Suprapubic skin (tissue), 4 donors: ENCODE results near the gene DIP2C. TPM values are rescaled to one million over a fixed set of nuclear protein-coding genes. Genes with fewer than 3 reads are reported as not detected.
A peak's percentile ranks its signal among the peaks of the same experiment; 100 is the strongest.

Experiments
- DNase-seq, 2 donors: peaks; one replicate each; pipeline ENCODE4 v3.0.0-alpha.2; 2019; ENCODE audit warnings: low spot score in 2 of 2
- H3K27ac ChIP-seq: fragments of 200-600 bp; sonication (generic); one replicate; pipeline ENCODE4 v1.5.1; 2019
- H3K27me3 ChIP-seq: fragments of 200-600 bp; sonication (generic); one replicate; pipeline ENCODE4 v1.5.1; 2019
- H3K36me3 ChIP-seq: fragments of 200-600 bp; sonication (generic); one replicate; pipeline ENCODE4 v1.5.1; 2019
- H3K4me1 ChIP-seq: fragments of 200-600 bp; sonication (generic); one replicate; pipeline ENCODE4 v1.5.1; 2019
- H3K4me3 ChIP-seq: fragments of 200-600 bp; sonication (generic); one replicate; pipeline ENCODE4 v1.5.1; 2019; ENCODE audit warnings: mild to moderate bottlenecking
- H3K9me3 ChIP-seq: fragments of 200-600 bp; sonication (generic); one replicate; pipeline ENCODE4 v1.5.1; 2019
- CTCF ChIP-seq, 2 donors: fragments of 200-600 bp in 1 of 2; fragments of 450-650 bp in 1 of 2; sonication (generic) in 1 of 2; IDR thresholded peaks; one replicate each; pipeline ENCODE4 v1.5.1; 2016 to 2019; ENCODE audit warnings: antibody characterized with exemption in 2 of 2, mild to moderate bottlenecking in 1 of 2, moderate library complexity in 1 of 2
- EP300 ChIP-seq: sonication (generic); formaldehyde crosslinking; IDR thresholded peaks from one replicate; pipeline ENCODE4 v1.6.1; 2017; ENCODE audit warnings: antibody characterized with exemption
- POLR2A ChIP-seq, 2 donors: fragments of 450-650 bp; IDR thresholded peaks; one replicate each; pipeline ENCODE4 v1.6.1; 2017; ENCODE audit warnings: antibody characterized with exemption in 2 of 2, mild to moderate bottlenecking in 2 of 2, moderate library complexity in 2 of 2
- POLR2AphosphoS5 ChIP-seq, 3 donors: sonication (generic); formaldehyde crosslinking; IDR thresholded peaks; one replicate each; pipeline ENCODE4 v1.6.1; 2017; ENCODE audit warnings: antibody characterized with exemption in 3 of 3
- WGBS: methylation state at CpG from one replicate; pipeline ENCODE4 v1.1.5; 2018; 5-methylcytosine and 5-hydroxymethylcytosine counted together
- total RNA-seq, 4 donors: library from RNA; depleted of rRNA; stranded (reverse); fragments of >200 nt; gene quantifications; one replicate each; pipeline ENCODE4 v1.1.0, GENCODE V29; 2016

The DIP2C gene
- total RNA-seq, 4 donors from 2014 or later, result 6.7 to 23.3 (median 14.7) TPM

- no peak for DNase-seq
- H3K27ac ChIP-seq, result peak overlapping the region; percentile 89
- peaks cover 32% of the 10 kb centered on the region for H3K4me1 ChIP-seq
These were observed 382 bp downstream of the DIP2C start for GRCh38 chr10:689121-689451.

GRCh38 chr10:688312-689120 lies 952 bp downstream of the DIP2C start:
- Histone ChIP-seq H3K4me3 (peak overlapping the region; percentile 83), H3K36me3 (no peaks in the 10 kb centered on the region), H3K27me3 (no peaks in the 10 kb centered on the region), H3K4me1 (peaks cover 37% of the 10 kb centered on the region), H3K27ac (peak overlapping the region; percentile 89), H3K9me3 (no peaks in the 10 kb centered on the region)
- DNase-seq, result peak in 1 of 2 donors; percentile 80
- WGBS, result 7% methylated on average over 9 of the region's 57 CpGs
- no peak for TF ChIP-seq POLR2AphosphoS5 (IDR thresholded peaks at IDR 0.05)
- no peak for TF ChIP-seq EP300
- TF ChIP-seq POLR2A (IDR thresholded peaks at IDR 0.05), result no peak
- TF ChIP-seq CTCF (IDR thresholded peaks at IDR 0.05), result no peak

More at GRCh38 chr10:689121-689451, 382 bp downstream of the DIP2C start:
- Histone ChIP-seq H3K9me3 (no peaks in the 10 kb centered on the region), H3K36me3 (no peaks in the 10 kb centered on the region), H3K27me3 (no peaks in the 10 kb centered on the region), H3K4me3 (peak overlapping the region; percentile 83)
- no peak for TF ChIP-seq EP300
- WGBS, result no CpG with 5 or more reads among the region's 42 CpGs

GRCh38 chr10:687583-688311 lies 1.7 kb downstream of the DIP2C start:
- Histone ChIP-seq H3K9me3 (no peaks in the 10 kb centered on the region), H3K4me3 (peak overlapping the region; percentile 83), H3K27me3 (no peaks in the 10 kb centered on the region), H3K36me3 (no peaks in the 10 kb centered on the region), H3K27ac (no peak overlapping the region), H3K4me1 (peaks cover 32% of the 10 kb centered on the region)
- WGBS, result 76% methylated on average over 16 of the region's 21 CpGs
- TF ChIP-seq CTCF (IDR thresholded peaks at IDR 0.05) (no peak), POLR2A (IDR thresholded peaks at IDR 0.05) (no peak), EP300 (no peak), POLR2AphosphoS5 (IDR thresholded peaks at IDR 0.05) (no peak)
- peak in 1 of 2 donors; percentile 68 for DNase-seq

- Histone ChIP-seq H3K27ac (no peak overlapping the region), H3K36me3 (no peaks in the 10 kb centered on the region), H3K4me3 (no peak overlapping the region), H3K9me3 (no peaks in the 10 kb centered on the region), H3K4me1 (peaks cover 32% of the 10 kb centered on the region), H3K27me3 (no peaks in the 10 kb centered on the region)
- TF ChIP-seq POLR2A (IDR thresholded peaks at IDR 0.05), result no peak
- TF ChIP-seq CTCF (IDR thresholded peaks at IDR 0.05), result no peak
- no peak for TF ChIP-seq EP300
- no peak for TF ChIP-seq POLR2AphosphoS5 (IDR thresholded peaks at IDR 0.05)
- WGBS, result 90% methylated on average over 18 of the region's 19 CpGs
- peak in 1 of 2 donors; percentile 70 for DNase-seq
These were observed 3.1 kb downstream of the DIP2C start for GRCh38 chr10:686155-686931.

- 86% methylated on average over 7 of the region's 7 CpGs for WGBS
- no peak for TF ChIP-seq CTCF (IDR thresholded peaks at IDR 0.05)
- no peak for TF ChIP-seq POLR2AphosphoS5 (IDR thresholded peaks at IDR 0.05)
- no peak for TF ChIP-seq POLR2A (IDR thresholded peaks at IDR 0.05)
- TF ChIP-seq EP300, result no peak
- H3K27ac ChIP-seq, result no peak overlapping the region
- H3K36me3 ChIP-seq, result no peaks in the 10 kb centered on the region
- H3K4me3 ChIP-seq, result no peak overlapping the region
- H3K9me3 ChIP-seq, result no peaks in the 10 kb centered on the region
- DNase-seq, result no peak
- peaks cover 32% of the 10 kb centered on the region for H3K4me1 ChIP-seq
- no peaks in the 10 kb centered on the region for H3K27me3 ChIP-seq
These were observed 3.9 kb downstream of the DIP2C start for GRCh38 chr10:685613-686012.
